ENCODE results near the gene TMEM223.

DNA sequence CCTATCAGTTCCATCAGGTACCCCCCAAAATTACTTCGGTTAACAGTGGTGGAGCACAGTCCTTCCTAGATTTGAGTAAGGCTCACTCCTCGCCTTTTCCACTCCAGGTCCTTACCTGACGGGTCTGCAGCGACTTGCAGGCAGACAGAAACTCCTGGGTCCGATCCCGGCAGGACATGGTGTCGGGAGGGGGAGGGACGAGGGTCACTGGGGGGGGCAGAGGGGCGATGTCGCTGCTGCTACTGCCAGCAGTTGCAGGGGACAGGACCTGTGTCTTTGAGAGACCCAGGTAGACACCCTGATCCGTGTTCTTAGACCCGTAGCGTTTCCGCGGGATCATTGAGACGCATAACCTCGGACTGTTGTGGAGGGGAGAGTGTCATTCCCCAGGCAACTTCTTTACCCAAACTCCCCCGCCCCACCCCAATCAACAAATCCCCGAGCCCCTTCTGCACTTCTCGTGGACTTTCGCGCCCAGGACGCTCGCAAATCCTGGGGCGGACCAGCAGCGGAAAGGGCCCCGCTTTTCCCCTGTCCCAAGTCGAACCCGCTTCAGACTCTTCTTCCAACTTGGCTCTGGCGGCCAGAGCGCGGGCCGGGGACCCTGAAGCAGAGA, 39.2 kb upstream of the TMEM223 start:
- TF ChIP-seq POLR2A (IDR thresholded peaks at IDR 0.05): no peak
- TF ChIP-seq, protein P1, sequence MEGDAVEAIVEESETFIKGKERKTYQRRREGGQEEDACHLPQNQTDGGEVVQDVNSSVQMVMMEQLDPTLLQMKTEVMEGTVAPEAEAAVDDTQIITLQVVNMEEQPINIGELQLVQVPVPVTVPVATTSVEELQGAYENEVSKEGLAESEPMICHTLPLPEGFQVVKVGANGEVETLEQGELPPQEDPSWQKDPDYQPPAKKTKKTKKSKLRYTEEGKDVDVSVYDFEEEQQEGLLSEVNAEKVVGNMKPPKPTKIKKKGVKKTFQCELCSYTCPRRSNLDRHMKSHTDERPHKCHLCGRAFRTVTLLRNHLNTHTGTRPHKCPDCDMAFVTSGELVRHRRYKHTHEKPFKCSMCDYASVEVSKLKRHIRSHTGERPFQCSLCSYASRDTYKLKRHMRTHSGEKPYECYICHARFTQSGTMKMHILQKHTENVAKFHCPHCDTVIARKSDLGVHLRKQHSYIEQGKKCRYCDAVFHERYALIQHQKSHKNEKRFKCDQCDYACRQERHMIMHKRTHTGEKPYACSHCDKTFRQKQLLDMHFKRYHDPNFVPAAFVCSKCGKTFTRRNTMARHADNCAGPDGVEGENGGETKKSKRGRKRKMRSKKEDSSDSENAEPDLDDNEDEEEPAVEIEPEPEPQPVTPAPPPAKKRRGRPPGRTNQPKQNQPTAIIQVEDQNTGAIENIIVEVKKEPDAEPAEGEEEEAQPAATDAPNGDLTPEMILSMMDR (IDR thresholded peaks at IDR 0.05): no peak
